K562 (cell line): ENCODE data around the gene RRAS. TPM values are rescaled to one million over a fixed set of nuclear protein-coding genes. Genes with fewer than 3 reads are reported as not detected.

ENCODE experiments used
- CCAR2 ChIP-seq: fragments of 200-400 bp; formaldehyde crosslinking; IDR thresholded peaks from 2 replicates; pipeline ENCODE4 v1.6.1; 2017; ENCODE audit warnings: mild to moderate bottlenecking, low read depth, low read length
- CREM ChIP-seq: IDR thresholded peaks from 2 replicates; pipeline ENCODE4 v1.6.1; 2014; ENCODE audit warnings: antibody characterized with exemption, low read depth
- HCFC1 ChIP-seq: IDR thresholded peaks from 2 replicates; pipeline ENCODE4 v1.6.1; 2012; ENCODE audit warnings: low read depth, low read length, improper control_type of control experiment
- MCM2 ChIP-seq: fragments of 450-650 bp; IDR thresholded peaks from 2 replicates; pipeline ENCODE4 v1.6.1; 2017; ENCODE audit warnings: low read depth, mild to moderate bottlenecking
- MIER1 ChIP-seq: fragments of 450-650 bp; IDR thresholded peaks from 2 replicates; pipeline ENCODE4 v1.6.1; 2016; ENCODE audit warnings: antibody characterized with exemption, mild to moderate bottlenecking, low read depth
- NFIX ChIP-seq: fragments of 250-450 bp; sonication (Bioruptor Pico); IDR thresholded peaks from 2 replicates; pipeline ENCODE4 v1.4.0; 2020; ENCODE audit warnings: low read depth, mild to moderate bottlenecking, moderate library complexity
- NFXL1 ChIP-seq: fragments of 450-650 bp; formaldehyde crosslinking; IDR thresholded peaks from 2 replicates; pipeline ENCODE4 v1.4.0; 2021; ENCODE audit warnings: mild to moderate bottlenecking
- PHF8 ChIP-seq: fragments of 200-600 bp; sonication (generic); IDR thresholded peaks from 2 replicates; pipeline ENCODE4 v1.6.1; 2012; ENCODE audit warnings: mixed run types, mild to moderate bottlenecking, inconsistent platforms, low read length, moderate library complexity, borderline replicate concordance
- RNF2 ChIP-seq: sonication (generic); IDR thresholded peaks from 2 replicates; pipeline ENCODE4 v1.6.1; 2016
- SPI1 ChIP-seq: IDR thresholded peaks from 2 replicates; pipeline ENCODE4 v1.6.1; 2011; ENCODE audit warnings: low read depth, low read length, control low read depth, borderline replicate concordance
- TCF7 ChIP-seq: sonication (generic); IDR thresholded peaks from 2 replicates; pipeline ENCODE4 v1.6.1; 2016; ENCODE audit warnings: antibody characterized with exemption, borderline replicate concordance
- TEAD2 ChIP-seq: fragments of 450-650 bp; IDR thresholded peaks from 2 replicates; pipeline ENCODE4 v1.6.1; 2016; ENCODE audit warnings: missing genetic modification characterization, control low read depth, missing compliant biosample characterization
- polyA plus RNA-seq, 8 experiments: library from polyadenylated mRNA; depleted of rRNA in 4 of 8; stranded (reverse) in 5 of 8; unstranded in 3 of 8; fragments of >200 nt; fragmentation: Nextera tagmentation in 2 of 8; fragmentation: Illumina TruSeq in 1 of 8; extraction: Ambion mirVana in 2 of 8; extraction: Trizol in 1 of 8; gene quantifications; 2 replicates each; pipeline versions ENCODE4 v1.2.1 to v1.2.3, GENCODE V29; 2011 to 2014; ENCODE audit warnings: inconsistent platforms in 1 of 8, missing spikeins in 1 of 8
- total RNA-seq, 7 experiments: library from RNA; depleted of rRNA in 6 of 7; stranded (reverse); fragments of >200 nt in 6 of 7; fragmentation: Illumina TruSeq in 2 of 7; extraction: Trizol in 2 of 7; gene quantifications; 2 replicates each; pipeline versions ENCODE4 v1.2.1 to v1.2.3, GENCODE V29; 2011 to 2021; ENCODE audit warnings: low replicate concordance in 1 of 7
- TF ChIP-seq, protein P1 (sequence below): fragments of 450-650 bp; IDR thresholded peaks from 2 replicates; pipeline ENCODE4 v1.6.1; 2016; ENCODE audit warnings: low read depth
- TF ChIP-seq, protein P2 (sequence below): fragments of 250-450 bp; sonication (Bioruptor Pico); IDR thresholded peaks from 2 replicates; pipeline ENCODE4 v1.9.0; 2021; ENCODE audit warnings: mild to moderate bottlenecking
- TF ChIP-seq, protein P3 (sequence below): fragments of 450-650 bp; IDR thresholded peaks from 2 replicates; pipeline ENCODE4 v1.6.1; 2014; ENCODE audit warnings: low read depth, mild to moderate bottlenecking, moderate library complexity, borderline replicate concordance
- TF ChIP-seq, protein P4 (sequence below): sonication (generic); formaldehyde crosslinking; IDR thresholded peaks from 2 replicates; pipeline ENCODE4 v1.8.1; 2022; ENCODE audit warnings: missing genetic modification reagents
- TF ChIP-seq, protein P5 (sequence below): fragments of 250-450 bp; sonication (Bioruptor Pico); IDR thresholded peaks from 2 replicates; pipeline ENCODE4 v1.6.1; 2021; ENCODE audit warnings: mild to moderate bottlenecking

The RRAS gene
- total and polyA plus RNA-seq, 9 of the 15 experiments (the other 6 are each of a cell fraction or from before 2014, with no cell fraction given): 0.70 to 17.3 (median 8.2) TPM

DNA sequence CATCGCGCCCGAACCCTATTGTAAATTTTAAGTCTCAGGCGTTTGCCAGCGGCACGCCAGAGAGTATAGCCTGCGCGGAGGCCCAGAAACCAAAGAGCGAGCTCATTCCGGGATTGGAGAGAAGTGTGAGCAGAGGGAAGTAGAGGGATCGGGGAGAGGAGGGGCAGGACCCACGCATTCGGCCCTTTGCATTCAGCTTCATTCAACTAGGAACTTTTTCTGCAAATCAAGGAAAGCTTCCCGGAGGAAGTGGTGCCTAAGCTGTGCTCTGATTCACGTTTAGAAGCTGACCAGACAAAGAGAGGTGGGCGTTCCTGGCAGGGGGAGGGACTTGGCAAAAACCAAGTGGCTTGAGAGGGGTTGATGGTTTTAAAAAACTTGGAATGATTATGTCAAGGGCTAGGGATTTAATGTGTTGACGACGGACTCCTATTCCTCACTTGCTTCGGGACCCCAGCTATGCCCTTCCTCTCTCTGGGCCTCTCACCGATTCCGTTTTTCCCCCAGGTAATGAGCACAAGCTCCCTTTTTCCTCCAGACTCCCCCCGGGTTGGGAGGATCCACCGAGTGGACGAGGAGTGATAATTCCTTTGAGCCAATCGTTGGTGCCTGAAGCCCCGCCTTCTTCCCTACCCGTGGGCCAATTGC lies 36.3 kb upstream of the RRAS start (continued):
- TF ChIP-seq, protein P1, sequence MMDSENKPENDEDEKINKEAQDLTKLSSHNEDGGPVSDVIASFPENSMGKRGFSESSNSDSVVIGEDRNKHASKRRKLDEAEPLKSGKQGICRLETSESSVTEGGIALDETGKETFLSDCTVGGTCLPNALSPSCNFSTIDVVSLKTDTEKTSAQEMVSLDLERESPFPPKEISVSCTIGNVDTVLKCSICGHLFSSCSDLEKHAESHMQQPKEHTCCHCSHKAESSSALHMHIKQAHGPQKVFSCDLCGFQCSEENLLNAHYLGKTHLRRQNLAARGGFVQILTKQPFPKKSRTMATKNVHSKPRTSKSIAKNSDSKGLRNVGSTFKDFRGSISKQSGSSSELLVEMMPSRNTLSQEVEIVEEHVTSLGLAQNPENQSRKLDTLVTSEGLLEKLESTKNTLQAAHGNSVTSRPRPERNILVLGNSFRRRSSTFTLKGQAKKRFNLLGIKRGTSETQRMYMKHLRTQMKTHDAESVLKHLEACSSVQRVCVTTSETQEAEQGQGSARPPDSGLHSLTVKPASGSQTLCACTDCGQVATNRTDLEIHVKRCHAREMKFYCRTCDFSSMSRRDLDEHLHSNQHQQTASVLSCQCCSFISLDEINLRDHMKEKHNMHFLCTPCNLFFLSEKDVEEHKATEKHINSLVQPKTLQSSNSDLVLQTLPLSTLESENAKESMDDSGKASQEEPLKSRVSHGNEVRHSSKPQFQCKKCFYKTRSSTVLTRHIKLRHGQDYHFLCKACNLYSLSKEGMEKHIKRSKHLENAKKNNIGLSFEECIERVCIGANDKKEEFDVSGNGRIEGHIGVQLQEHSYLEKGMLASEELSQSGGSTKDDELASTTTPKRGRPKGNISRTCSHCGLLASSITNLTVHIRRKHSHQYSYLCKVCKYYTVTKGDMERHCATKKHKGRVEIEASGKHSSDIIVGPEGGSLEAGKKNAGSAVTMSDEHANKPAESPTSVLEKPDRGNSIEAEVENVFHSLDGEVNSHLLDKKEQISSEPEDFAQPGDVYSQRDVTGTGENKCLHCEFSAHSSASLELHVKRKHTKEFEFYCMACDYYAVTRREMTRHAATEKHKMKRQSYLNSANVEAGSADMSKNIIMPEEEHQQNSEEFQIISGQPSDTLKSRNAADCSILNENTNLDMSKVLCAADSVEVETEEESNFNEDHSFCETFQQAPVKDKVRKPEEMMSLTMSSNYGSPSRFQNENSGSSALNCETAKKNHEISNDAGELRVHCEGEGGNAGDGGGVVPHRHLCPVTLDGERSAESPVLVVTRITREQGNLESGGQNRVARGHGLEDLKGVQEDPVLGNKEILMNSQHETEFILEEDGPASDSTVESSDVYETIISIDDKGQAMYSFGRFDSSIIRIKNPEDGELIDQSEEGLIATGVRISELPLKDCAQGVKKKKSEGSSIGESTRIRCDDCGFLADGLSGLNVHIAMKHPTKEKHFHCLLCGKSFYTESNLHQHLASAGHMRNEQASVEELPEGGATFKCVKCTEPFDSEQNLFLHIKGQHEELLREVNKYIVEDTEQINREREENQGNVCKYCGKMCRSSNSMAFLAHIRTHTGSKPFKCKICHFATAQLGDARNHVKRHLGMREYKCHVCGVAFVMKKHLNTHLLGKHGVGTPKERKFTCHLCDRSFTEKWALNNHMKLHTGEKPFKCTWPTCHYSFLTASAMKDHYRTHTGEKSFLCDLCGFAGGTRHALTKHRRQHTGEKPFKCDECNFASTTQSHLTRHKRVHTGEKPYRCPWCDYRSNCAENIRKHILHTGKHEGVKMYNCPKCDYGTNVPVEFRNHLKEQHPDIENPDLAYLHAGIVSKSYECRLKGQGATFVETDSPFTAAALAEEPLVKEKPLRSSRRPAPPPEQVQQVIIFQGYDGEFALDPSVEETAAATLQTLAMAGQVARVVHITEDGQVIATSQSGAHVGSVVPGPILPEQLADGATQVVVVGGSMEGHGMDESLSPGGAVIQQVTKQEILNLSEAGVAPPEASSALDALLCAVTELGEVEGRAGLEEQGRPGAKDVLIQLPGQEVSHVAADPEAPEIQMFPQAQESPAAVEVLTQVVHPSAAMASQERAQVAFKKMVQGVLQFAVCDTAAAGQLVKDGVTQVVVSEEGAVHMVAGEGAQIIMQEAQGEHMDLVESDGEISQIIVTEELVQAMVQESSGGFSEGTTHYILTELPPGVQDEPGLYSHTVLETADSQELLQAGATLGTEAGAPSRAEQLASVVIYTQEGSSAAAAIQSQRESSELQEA: no peak
- TF ChIP-seq MIER1 (peak; percentile 65; the same call in 1 of the 2 replicates), SPI1 (peak; percentile 57; the same call in 1 of the 2 replicates), TEAD2 (tag) (no peak), MCM2 (no peak), NFIX (CRISPR knock-in tag) (no peak), TCF7 (no peak), RNF2 (no peak), CCAR2 (no peak), CREM (no peak), NFXL1 (no peak), HCFC1 (0 out of 2 replicates have a peak, but pooled peaks have one; percentile 19), PHF8 (peak; percentile 63; the same call in 1 of the 2 replicates)
- TF ChIP-seq, protein P2, sequence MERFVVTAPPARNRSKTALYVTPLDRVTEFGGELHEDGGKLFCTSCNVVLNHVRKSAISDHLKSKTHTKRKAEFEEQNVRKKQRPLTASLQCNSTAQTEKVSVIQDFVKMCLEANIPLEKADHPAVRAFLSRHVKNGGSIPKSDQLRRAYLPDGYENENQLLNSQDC (CRISPR knock-in tag): no peak
- TF ChIP-seq, protein P3, sequence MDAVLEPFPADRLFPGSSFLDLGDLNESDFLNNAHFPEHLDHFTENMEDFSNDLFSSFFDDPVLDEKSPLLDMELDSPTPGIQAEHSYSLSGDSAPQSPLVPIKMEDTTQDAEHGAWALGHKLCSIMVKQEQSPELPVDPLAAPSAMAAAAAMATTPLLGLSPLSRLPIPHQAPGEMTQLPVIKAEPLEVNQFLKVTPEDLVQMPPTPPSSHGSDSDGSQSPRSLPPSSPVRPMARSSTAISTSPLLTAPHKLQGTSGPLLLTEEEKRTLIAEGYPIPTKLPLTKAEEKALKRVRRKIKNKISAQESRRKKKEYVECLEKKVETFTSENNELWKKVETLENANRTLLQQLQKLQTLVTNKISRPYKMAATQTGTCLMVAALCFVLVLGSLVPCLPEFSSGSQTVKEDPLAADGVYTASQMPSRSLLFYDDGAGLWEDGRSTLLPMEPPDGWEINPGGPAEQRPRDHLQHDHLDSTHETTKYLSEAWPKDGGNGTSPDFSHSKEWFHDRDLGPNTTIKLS: 0 out of 2 replicates have a peak, but pooled peaks have one; percentile 13
- TF ChIP-seq, protein P4, sequence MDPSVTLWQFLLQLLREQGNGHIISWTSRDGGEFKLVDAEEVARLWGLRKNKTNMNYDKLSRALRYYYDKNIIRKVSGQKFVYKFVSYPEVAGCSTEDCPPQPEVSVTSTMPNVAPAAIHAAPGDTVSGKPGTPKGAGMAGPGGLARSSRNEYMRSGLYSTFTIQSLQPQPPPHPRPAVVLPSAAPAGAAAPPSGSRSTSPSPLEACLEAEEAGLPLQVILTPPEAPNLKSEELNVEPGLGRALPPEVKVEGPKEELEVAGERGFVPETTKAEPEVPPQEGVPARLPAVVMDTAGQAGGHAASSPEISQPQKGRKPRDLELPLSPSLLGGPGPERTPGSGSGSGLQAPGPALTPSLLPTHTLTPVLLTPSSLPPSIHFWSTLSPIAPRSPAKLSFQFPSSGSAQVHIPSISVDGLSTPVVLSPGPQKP (CRISPR knock-in tag): no peak
- TF ChIP-seq, protein P5, sequence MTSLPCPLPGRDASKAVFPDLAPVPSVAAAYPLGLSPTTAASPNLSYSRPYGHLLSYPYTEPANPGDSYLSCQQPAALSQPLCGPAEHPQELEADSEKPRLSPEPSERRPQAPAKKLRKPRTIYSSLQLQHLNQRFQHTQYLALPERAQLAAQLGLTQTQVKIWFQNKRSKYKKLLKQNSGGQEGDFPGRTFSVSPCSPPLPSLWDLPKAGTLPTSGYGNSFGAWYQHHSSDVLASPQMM (CRISPR knock-in tag): no peak
